ENCODE data around the gene FCHSD2. TPM values are rescaled to one million over a fixed set of nuclear protein-coding genes. Genes with fewer than 3 reads are reported as not detected.
A peak's percentile ranks its signal among the peaks of the same experiment; 100 is the strongest.

FCHSD2 gene
- total RNA-seq, 1 experiment from 2014 or later: 10.3 TPM

DNA sequence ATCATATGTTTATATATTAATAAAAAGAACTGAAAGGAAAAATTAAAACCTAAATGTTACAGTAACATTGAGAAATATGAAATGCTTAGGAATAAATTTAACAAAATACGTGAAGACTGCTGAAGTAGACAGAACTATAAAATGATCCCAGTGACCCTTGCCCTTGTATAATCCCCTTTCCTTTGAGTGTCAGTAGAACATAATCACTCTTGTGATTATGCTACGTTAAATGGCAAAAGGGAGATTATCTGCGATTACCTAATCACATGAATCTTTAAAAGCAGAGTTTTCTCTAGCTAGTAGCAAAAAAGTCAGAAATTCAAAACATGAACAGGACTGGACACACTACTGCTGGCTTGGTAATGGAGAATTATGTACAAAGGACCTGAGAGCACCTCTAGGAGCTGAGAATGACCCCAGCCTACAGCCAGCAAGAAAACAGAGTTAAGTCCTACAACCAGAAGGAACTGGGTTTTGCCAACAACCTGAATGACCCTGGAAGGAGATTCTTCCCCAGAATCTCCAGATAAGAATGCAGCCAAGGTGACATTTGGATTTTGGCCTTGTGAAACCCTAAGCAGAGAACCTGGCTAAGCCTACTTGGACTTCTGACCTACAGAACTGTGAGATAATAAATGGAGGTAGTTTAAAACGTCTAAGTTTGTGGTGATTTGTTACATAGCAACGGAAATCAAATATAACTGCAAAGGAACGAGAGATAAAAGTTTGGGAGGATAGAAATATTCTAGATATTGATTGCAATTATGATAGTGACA lies 170.7 kb downstream of the FCHSD2 start:
- no peak for DNase-seq (ENCODE audit: low read depth)

- DNase-seq (ENCODE audit: low read depth): no peak
These were observed 171.5 kb downstream of the FCHSD2 start for GRCh38 chr11:72970557-72971118.

DNA sequence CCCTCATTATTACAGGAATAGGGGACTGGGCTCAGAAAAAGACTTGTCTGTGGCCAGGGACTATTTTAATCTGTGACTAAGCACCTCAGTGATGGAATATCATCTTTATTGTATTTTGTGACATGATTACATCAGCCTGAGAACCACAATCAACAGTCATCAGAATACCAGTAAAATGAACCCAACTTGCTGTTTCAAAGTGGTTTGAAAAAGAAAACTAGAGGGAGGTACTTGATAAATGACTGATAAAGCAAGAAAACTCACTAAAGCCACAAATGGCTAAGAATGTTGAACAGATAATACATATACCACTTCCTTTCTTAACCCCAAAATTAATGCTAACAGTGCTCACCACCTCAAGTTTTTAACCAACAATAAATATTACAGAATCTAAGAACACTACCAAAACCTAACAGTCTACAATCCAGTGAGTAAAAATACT lies 172.2 kb downstream of the FCHSD2 start:
- DNase-seq (ENCODE audit: low read depth): peak; percentile 86

DNA sequence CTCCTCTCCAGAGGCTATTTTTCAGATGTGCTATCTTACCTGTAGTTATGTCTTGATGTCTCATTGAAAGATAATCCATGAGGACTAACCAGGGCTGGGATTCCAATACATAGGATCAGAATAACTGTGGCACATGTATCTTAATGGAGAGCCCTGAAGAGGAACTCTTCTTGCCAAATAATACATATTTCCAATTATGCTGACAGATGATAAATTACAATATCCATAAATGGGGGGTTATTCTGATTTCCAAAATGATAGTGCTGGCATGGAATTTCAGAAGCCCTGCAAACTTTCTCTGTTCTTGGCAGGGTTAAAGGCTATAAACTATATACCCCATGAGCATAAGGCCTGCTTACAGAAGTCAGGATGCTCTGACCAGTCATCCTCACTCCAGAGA lies 173.7 kb downstream of the FCHSD2 start:
- DNase-seq (ENCODE audit: low read depth): no peak

DNA sequence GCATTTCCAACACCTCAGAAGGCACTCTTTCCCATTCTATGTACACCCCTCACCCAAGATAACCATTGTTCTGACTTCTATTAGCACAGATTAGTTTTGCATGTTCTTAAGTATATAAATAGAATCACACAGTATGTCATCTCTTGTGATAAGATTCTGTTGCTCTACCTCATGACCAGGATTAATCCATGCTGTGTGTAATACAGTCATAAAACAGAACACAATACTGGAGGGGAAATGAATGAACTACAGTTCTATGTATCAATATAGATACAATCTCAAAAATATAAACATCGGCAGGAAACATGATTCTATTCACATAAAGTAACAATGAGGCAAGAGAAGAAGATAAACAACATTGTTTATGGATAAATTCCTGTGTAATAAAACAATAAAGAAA lies 176.4 kb downstream of the FCHSD2 start:
- no peak for DNase-seq (ENCODE audit: low read depth)

DNA sequence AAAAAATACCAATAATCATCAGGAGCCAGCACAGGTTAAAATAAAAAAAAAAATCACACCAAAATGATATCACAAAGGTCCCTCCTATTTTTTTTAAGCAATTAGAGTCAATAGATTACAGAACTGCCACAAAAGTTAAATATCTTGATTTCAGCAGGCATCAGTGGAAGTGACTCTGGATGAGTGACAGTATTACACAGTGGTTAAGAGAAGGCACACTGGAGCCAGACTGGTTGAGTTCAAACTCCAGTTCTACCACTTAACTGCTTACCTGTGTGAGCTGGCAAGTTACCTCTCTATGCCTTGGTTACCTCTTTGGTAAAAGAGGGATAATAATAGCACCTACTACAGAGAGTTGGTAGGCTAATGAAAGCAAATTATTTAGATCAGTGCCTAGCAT lies 179.4 kb downstream of the FCHSD2 start:
- no peak for DNase-seq (ENCODE audit: low read depth)

GRCh38 chr11:72962084-72962483 lies 180.0 kb downstream of the FCHSD2 start:
- DNase-seq (ENCODE audit: low read depth): no peak

- DNase-seq (ENCODE audit: low read depth): no peak
These were observed 182.0 kb downstream of the FCHSD2 start for GRCh38 chr11:72959998-72960731.

GRCh38 chr11:72958791-72959190 lies 183.3 kb downstream of the FCHSD2 start:
- no peak for DNase-seq (ENCODE audit: low read depth)

GRCh38 chr11:72955466-72955865 lies 186.7 kb downstream of the FCHSD2 start:
- no peak for DNase-seq (ENCODE audit: low read depth)

DNA sequence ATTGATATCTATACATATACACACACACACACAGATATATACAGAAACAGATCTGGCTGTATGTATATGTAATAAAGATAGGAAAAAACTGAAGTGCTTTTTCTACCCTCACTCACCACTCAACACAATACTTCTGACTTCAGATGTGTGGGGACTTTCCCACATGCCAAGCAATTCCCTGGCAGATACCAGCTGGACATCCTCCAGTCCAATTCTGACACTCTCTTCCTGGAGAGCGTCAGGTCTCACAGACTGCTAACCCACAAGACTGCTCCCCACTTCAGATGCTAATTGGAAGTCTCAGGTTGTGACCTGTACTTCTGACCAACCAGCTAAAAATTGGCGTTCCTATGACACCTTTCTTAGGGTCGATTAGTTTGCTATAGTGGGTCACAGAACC lies 187.3 kb downstream of the FCHSD2 start:
- no peak for DNase-seq (ENCODE audit: low read depth)

DNA sequence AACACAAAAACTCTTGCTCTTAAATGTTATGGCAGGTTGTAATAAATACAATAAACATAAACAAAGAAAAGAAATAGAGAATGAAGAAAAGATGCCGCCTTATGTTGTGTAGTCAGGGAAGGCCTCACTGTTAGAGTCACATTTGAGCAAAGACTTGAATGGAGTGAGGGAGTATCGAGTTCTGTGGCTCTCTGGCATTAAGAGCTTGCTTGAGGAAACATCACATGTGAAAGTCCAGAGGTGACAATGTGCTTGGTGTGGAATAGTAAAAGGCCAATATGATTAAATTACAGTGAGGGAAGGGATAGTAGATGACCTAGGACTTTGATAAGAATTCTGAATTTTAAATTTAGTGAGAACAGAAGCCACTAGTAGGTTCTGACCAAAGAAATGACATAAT lies 188.5 kb downstream of the FCHSD2 start:
- no peak for DNase-seq (ENCODE audit: low read depth)

DNA sequence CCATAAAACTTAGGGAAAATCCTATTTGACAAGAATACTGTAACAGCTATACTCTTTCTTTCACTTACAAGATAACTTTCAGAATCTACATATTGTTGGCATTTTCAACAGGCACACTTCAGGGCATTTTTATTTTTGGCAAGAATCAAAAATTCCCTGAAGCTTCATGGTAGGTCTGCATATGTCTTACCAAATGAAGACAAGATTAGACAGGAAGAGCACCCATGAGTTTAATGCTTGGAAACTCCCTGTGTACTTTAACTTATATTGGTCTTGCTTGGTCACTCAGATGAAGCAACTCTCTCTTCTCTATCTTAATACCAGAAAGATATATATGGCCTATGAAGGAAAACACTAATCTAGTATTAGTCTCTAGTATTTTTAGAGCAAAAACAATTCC lies 190.2 kb downstream of the FCHSD2 start:
- DNase-seq (ENCODE audit: low read depth): no peak

DNA sequence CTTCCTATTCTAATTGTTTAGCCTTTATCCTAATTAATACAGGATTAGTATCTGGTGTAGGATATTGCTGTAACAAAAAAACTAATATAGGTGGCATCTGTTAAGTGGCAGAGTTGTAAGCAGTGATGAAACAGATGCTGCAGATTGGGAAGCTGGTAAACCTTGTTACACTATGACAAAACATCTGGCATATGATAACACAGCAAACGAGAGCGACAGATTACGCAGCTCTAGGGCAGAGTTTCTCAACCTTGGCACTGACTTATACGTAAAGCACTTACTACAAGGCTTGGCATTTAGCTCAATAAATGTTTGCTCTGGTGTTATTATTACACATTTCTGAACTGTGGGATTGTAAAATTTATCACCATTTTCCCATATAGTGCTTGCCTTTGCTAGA lies 190.9 kb downstream of the FCHSD2 start:
- no peak for DNase-seq (ENCODE audit: low read depth)

DNA sequence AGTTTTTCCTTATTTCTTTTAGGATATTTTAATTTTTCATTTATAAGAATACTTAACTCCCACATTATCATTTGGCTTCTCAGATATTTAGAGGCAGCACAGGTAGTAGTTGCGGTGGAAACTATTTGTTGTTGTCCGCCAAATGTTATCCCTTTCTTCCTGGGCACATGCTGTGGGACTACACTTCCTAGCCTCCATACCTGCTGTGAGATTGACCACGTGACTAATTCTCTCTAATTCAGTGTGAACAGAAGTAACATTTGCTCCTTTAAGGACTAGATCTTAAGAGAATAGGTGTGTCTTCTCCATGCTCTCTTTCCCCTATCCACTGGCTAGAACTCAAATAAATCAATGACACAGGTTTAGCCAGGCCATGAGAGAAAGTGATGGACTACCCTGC lies 191.4 kb downstream of the FCHSD2 start:
- no peak for DNase-seq (ENCODE audit: low read depth)

GRCh38 chr11:72947229-72947628 lies 194.9 kb downstream of the FCHSD2 start:
- DNase-seq (ENCODE audit: low read depth): no peak

- no peak for DNase-seq (ENCODE audit: low read depth)
These were observed 198.5 kb downstream of the FCHSD2 start for GRCh38 chr11:72943664-72944063.

GRCh38 chr11:72940417-72940816 lies 201.7 kb downstream of the FCHSD2 start:
- DNase-seq (ENCODE audit: low read depth): no peak

- DNase-seq (ENCODE audit: low read depth): no peak
These were observed 203.1 kb downstream of the FCHSD2 start for GRCh38 chr11:72939031-72939430.

DNA sequence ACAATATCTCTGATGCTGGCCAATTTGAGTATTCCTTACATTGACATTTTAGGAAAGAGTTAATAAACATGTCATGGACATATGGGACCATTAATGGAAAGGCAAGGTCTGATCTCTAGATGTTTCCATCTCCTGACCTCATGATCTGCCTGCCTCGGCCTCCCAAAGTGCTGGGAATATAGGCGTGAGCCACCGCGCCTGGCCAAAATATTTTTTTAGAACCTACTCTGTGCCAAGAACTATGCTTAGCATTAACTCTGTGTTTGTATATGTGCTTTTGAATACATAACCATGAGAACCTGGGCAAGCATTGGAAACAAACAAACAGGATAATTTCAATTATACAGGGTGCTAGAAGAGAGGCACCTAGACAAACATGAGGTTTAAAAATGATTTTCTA lies 204.7 kb downstream of the FCHSD2 start:
- no peak for DNase-seq (ENCODE audit: low read depth)

DNA sequence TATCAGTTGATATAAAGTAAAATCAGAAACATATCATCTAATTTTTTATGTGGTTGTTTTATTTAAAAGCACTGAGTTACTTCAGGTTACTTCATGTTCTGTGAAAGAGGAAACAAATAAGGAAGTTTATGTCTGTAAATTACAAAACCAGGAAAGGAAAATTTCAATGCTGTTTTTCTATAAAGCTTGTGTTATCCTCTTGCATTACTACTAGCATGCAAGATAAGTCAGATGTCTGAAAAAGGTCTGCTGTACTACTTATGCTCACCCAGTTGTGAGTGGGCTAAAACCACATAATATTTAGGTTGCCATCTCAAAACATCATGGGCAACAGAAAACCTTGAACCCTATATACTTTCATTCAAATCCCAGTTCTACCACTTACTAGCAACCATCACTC lies 206.4 kb downstream of the FCHSD2 start:
- no peak for DNase-seq (ENCODE audit: low read depth)

- peak; percentile 44 for DNase-seq (ENCODE audit: low read depth)
These were observed 210.0 kb downstream of the FCHSD2 start for GRCh38 chr11:72932132-72932570.

DNA sequence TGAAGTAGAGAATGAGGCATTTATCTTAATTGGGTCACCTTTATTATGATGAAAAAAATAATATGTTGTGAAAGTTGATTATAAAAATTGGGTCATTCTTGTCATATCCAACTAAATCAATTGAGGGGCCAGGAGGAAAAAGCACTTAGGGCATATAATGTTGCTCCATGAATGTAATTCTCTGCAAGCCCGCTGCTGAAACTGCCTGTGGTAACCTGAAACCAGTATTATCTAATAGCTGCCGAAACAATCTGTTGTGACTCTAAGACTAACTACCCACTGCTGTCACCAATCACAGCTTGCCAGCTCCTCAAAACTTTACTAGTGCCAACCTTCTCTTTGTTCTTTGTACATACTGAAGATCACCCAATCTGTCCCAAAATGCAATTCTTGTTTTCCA lies 212.1 kb downstream of the FCHSD2 start:
- DNase-seq (ENCODE audit: low read depth): peak; percentile 4
